ENCODE results near the gene TEDC1.

Gene TEDC1, protein sequence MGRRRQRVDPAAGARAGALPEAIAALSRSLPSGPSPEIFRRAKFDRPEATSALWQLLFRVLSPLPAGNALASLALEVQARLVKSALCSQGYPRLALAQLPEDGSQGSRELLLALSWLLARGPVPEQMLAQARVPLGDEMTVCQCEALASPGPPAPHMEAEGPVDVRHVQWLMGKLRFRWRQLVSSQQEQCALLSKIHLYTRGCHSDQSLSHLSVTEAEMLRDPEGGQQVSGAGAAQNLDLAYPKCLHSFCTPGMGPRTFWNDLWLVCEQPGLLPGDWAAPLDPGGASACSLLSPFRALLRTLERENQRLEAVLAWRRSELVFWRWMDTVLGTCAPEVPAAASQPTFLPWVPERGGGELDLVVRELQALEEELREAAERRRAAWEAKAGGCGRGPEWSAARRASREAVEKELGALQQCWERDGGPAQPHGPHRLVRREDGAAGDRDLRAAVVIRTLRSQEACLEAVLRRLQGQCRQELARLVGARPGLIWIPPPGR

GRCh38 chr14:105490572-105491365 lies at the start of gene TEDC1:
Gene TEDC1 (plus strand): TSS chr14:105491246. CDS start chr14:105491376, 130 bp downstream.
- peak; percentile 99 for DNase-seq

GRCh38 chr14:105442125-105442524 lies 48.9 kb upstream of the TEDC1 start:
- no peak for DNase-seq

GRCh38 chr14:105442834-105443233 lies 48.2 kb upstream of the TEDC1 start:
- DNase-seq, result no peak

GRCh38 chr14:105444859-105445258 lies 46.2 kb upstream of the TEDC1 start:
- DNase-seq, result no peak

GRCh38 chr14:105445290-105445689 lies 45.8 kb upstream of the TEDC1 start:
- DNase-seq, result no peak

DNA sequence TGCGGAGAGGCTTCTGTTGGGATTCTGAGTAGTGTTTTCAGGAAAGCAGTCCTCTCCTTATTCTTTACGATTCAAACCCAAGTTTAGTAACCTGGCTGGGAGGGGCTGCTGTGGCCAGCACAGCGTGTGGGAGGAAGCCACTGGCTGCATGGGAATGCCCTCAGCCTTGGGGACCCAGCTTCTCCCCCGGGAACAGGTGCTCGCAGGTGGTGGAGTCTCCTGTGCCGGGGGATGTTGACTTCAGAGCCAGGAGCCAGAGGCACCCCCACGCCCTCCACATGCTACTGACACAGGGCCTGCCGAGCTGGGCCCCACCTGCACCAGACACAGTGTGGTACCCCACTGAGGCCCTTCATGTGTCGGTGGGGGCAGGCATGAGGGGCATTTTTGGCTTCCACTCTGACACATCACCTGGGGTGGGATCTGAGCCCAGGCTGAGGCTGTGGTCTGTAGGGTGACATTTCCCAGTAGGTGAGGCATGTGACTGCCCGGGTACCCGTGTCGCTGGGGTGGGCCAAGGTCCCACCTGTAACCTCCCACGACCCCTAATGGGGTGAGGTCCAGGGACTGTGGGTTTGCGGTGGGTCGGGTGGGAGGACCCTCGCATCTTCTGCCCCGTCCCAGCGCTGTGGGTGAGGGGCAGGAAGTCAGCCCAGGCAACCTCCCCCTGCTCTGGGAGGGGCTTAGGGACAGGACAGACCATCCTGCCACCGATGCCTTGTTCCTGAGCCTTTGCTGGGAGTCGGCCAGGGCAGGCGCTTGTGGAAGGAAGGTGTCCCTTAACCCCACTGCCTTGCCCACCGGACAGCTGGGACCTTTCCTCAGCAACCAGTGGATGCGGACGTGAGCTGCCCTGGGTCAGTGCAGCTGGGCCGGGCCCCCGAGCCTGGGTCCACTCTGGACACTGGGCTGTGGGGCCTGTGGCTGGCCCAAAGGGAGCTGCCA lies 44.9 kb upstream of the TEDC1 start:
- no peak for DNase-seq

DNA sequence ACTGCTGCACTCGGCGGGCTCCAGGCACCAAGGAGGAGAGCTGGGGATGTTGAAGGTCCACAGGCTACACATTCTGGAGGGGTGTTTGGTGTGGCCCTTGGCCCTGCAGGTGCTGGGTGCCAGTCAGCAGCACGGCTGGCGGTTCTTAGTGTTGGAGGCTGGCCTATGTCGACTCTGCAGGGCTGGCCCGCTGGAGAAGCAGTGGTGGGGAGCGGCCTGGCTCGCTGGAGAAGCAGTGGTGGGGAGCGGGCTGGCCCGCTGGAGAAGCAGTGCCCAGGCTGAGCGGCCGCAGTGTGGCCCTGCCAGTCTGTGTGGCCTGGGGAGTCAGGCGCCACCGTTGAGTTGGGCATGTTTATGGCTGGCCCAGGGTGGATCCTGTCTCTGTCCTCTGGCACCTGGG lies 44.1 kb upstream of the TEDC1 start:
- DNase-seq, result no peak

GRCh38 chr14:105447651-105448640 lies 43.1 kb upstream of the TEDC1 start:
- no peak for DNase-seq

- DNase-seq, result peak; percentile 63
These were observed 42.3 kb upstream of the TEDC1 start for GRCh38 chr14:105448706-105449111.

- DNase-seq, result no peak
These were observed 41.5 kb upstream of the TEDC1 start for GRCh38 chr14:105449276-105450122.

- DNase-seq, result no peak
These were observed 40.9 kb upstream of the TEDC1 start for GRCh38 chr14:105450123-105450505.

- no peak for DNase-seq
These were observed 40.0 kb upstream of the TEDC1 start for GRCh38 chr14:105450864-105451720.

- no peak for DNase-seq
These were observed 38.1 kb upstream of the TEDC1 start for GRCh38 chr14:105452963-105453362.

GRCh38 chr14:105453847-105454246 lies 37.2 kb upstream of the TEDC1 start:
- DNase-seq, result no peak

DNA sequence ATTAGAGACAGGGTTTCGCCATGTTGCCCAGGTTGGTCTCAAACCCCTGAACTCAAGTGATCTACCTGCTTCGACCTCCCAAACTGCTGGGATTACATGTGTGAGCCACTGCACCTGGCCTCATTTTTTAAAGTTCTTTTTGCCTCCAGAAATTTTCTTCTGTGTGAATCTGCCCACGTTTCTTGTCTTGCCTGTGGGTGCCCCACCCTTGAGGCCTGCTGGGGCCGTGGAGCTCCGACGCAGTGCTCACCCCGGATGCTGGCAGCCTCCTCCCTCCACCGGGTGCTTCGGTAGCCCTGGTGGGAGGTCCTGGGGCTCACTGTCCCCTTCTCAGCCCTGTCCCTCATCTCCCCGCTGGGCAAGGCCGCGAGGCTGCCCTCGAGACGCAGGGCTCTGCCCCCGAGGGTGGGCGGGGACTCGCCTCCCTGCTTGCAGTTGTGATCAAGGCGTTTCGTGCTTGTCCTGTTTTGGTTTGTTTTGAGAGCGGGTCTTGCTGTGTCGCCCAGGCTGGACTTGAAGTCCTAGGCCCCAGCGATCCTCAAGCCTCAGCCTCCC lies 35.9 kb upstream of the TEDC1 start:
- no peak for DNase-seq

GRCh38 chr14:105455766-105456660 lies 35.0 kb upstream of the TEDC1 start:
- no peak for DNase-seq

DNA sequence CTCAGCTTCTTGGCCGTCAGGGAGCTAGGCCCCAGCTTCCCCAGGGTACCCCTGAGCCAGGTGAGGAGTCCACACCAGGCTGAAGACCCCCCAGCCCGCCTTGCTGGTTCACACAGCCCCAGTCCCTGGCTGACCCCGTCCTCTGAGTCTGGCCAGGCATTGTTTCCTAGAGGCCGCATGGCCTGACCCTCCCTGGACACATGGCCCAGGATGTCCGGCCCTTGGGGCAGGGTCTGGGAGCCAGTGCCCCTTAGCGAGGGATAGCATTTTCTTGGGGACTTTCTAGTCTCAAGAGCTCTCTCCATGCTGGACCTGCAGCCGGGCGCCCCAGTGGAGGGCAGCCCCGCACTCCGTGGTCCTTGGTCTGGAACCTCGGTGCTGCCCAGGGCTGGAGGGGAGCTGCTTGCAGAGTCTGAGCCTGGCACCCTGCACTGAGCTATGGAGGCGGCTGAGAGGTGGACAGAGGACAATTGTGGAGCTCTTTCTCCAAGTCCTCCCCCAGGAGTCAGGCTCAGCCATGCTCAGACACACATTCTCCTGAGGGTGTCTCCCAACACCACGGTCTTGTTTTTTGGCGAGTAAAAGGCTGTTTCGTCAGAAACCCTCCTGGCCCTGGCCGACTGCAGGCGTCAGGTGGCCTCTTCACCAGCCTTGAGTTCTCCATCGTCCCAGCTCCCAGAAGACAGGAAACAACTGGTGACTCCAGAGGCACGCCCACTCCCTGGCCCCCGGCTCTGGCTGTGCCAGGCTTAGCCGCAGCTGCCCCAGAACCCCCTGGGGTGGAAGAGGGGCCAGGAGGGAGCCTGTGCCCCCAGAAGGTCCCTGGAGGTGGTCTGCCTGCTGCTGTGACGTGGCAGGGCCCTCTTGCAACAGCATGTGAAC lies 34.1 kb upstream of the TEDC1 start:
- no peak for DNase-seq

All from activated naive CD4-positive, alpha-beta T cell treated with anti-CD3 and anti-CD28 coated beads, Interleukin-2, amount 50 U/mL, for 16 hours (primary cell).